K562 (cell line): ENCODE measurements around the gene PRKCB. TPM values are rescaled to one million over a fixed set of nuclear protein-coding genes. Genes with fewer than 3 reads are reported as not detected.

Experiments used
- ATAC-seq: fragments of 200-7000 bp; cut with Tn5 transposase; 3 replicates; pipeline ENCODE4 v1.9.1; 2020; ENCODE audit warnings: moderate library complexity
- BruUV-seq: library from RNA; stranded (reverse); fragments of 400-500 nt; replicated peaks from 2 replicates; lab custom pipeline; 2021; lab: Mats Ljungman, UMichigan
- CTCF ChIA-PET: fragments of 300-600 bp; formaldehyde crosslinking; extraction: SDS; loops from one replicate; lab custom pipeline; 2021; ENCODE audit warnings: low intra/inter-chr PET ratio; lab: Yijun Ruan, JAX
- POLR2A ChIA-PET: fragments of 300-600, 350-650 bp; sonication (Branson Sonifier 250); formaldehyde crosslinking; extraction: SDS; loops from one replicate; lab custom pipeline; 2021; ENCODE audit warnings: antibody characterized with exemption, inconsistent platforms; lab: Yijun Ruan, JAX
- DNase-seq, 4 experiments: peaks; one replicate each; pipeline versions ENCODE4 v3.0.0 to v3.0.0-alpha.2; 2011 to 2018; ENCODE audit warnings: low spot score in 3 of 4, mixed read lengths in 3 of 4; ENCODE audit errors: extremely low read depth in 1 of 4
- FAIRE-seq: peaks from 2 replicates; lab custom pipeline; 2011; peaks lifted over from hg19 to GRCh38; lab: Jason Lieb, UNC
- H2AFZ ChIP-seq: 2 replicates; pipeline ENCODE4 v1.6.0; 2011; ENCODE audit warnings: low read depth, low read length, control low read depth, inconsistent platforms
- H3K27ac ChIP-seq: fragments of 200-600 bp; 3 replicates; pipeline ENCODE4 v1.8.0; 2011; ENCODE audit warnings: low read depth, mild to moderate bottlenecking, control low read depth, inconsistent platforms, low read length, moderate library complexity, mixed read lengths; ENCODE audit errors: extremely low read depth
- H3K27me3 ChIP-seq, 2 experiments: fragments of 300-600 bp in 1 of 2; 2 replicates in 1 of 2; 3 replicates in 1 of 2; pipeline versions ENCODE4 v1.6.0 to v1.8.0; 2011; ENCODE audit warnings: inconsistent platforms in 2 of 2, low read length in 2 of 2, mild to moderate bottlenecking in 1 of 2, mixed read lengths in 1 of 2, moderate library complexity in 1 of 2; ENCODE audit not compliant: control insufficient read depth in 2 of 2, insufficient read depth in 2 of 2
- H3K36me3 ChIP-seq: fragments of 300-600 bp; 3 replicates; pipeline ENCODE4 v1.8.0; 2011; ENCODE audit warnings: mild to moderate bottlenecking, low read length, inconsistent platforms; ENCODE audit not compliant: control insufficient read depth, insufficient read depth
- H3K4me1 ChIP-seq, 2 experiments: fragments of 200-600 bp in 1 of 2; replicated peaks in 1 of 2; 2 replicates in 1 of 2; 3 replicates in 1 of 2; pipeline versions ENCODE4 v1.5.1 to v1.8.0; 2011; ENCODE audit warnings: inconsistent platforms in 2 of 2, low read length in 2 of 2, mild to moderate bottlenecking in 1 of 2, mixed read lengths in 1 of 2, moderate library complexity in 1 of 2; ENCODE audit not compliant: control insufficient read depth in 2 of 2, insufficient read depth in 2 of 2
- H3K4me2 ChIP-seq: 2 replicates; pipeline ENCODE4 v1.6.1; 2011; ENCODE audit warnings: low read length, control low read depth, inconsistent platforms, mixed read lengths; ENCODE audit not compliant: insufficient read depth
- H3K4me3 ChIP-seq: fragments of 200-600 bp; sonication (generic), shearing (Covaris generic); 2 replicates; pipeline ENCODE4 v1.5.1; 2016; ENCODE audit warnings: control low read depth, inconsistent platforms
- H3K79me2 ChIP-seq: fragments of 200-600 bp; 3 replicates; pipeline ENCODE4 v1.8.0; 2011; ENCODE audit warnings: low read length, inconsistent platforms; ENCODE audit not compliant: control insufficient read depth, insufficient read depth
- H3K9ac ChIP-seq, 2 experiments: 2 replicates each; pipeline versions ENCODE4 v1.6.0 to v1.6.1; 2011; ENCODE audit warnings: low read depth in 2 of 2, low read length in 2 of 2, control low read depth in 1 of 2, inconsistent platforms in 1 of 2, mild to moderate bottlenecking in 1 of 2, mixed read lengths in 1 of 2; ENCODE audit not compliant: insufficient read depth in 1 of 2
- H3K9me1 ChIP-seq: one replicate; pipeline ENCODE4 v1.6.0; 2011; ENCODE audit warnings: inconsistent platforms, mild to moderate bottlenecking, low read length, moderate library complexity; ENCODE audit not compliant: control insufficient read depth, insufficient read depth
- H3K9me3 ChIP-seq: replicated peaks from 2 replicates; pipeline ENCODE4 v1.5.1; 2011; ENCODE audit warnings: low read depth, low read length, inconsistent platforms; ENCODE audit not compliant: control insufficient read depth, insufficient read depth
- H4K20me1 ChIP-seq: replicated peaks from 2 replicates; pipeline ENCODE4 v1.6.1; 2011; ENCODE audit warnings: low read length, inconsistent platforms, mixed read lengths; ENCODE audit not compliant: control insufficient read depth, insufficient read depth
- DEAF1 ChIP-seq: fragments of 450-650 bp; formaldehyde crosslinking; IDR thresholded peaks from 2 replicates; pipeline ENCODE4 v1.4.0; 2020; ENCODE audit warnings: mild to moderate bottlenecking, moderate library complexity
- KLF13 ChIP-seq: fragments of 450-650 bp; IDR thresholded peaks from 2 replicates; pipeline ENCODE4 v1.6.1; 2016; ENCODE audit warnings: missing genetic modification characterization, low read depth, mild to moderate bottlenecking, missing compliant biosample characterization, moderate library complexity, borderline replicate concordance
- NR0B1 ChIP-seq: fragments of 450-650 bp; IDR thresholded peaks from one replicate; pipeline ENCODE4 v1.6.1; 2018; ENCODE audit warnings: mild to moderate bottlenecking, moderate library complexity; ENCODE audit not compliant: partially characterized antibody
- NR2C2 ChIP-seq, 2 experiments: fragments of 200-800 bp in 1 of 2; sonication (Bioruptor generic) in 1 of 2; sonication (generic) in 1 of 2; formaldehyde crosslinking in 1 of 2; IDR thresholded peaks; 2 replicates each; pipeline versions ENCODE4 v1.6.1 to v1.8.0; 2016 to 2022; ENCODE audit warnings: mild to moderate bottlenecking in 1 of 2, missing compliant biosample characterization in 1 of 2, missing genetic modification characterization in 1 of 2, missing genetic modification reagents in 1 of 2
- PCBP1 ChIP-seq: fragments of 200-400 bp; formaldehyde crosslinking; IDR thresholded peaks from 2 replicates; pipeline ENCODE4 v1.6.1; 2018; ENCODE audit warnings: mild to moderate bottlenecking, low read depth, low read length; ENCODE audit not compliant: poor library complexity, severe bottlenecking
- PCBP2 ChIP-seq: fragments of 200-400 bp; formaldehyde crosslinking; IDR thresholded peaks from 2 replicates; pipeline ENCODE4 v1.6.1; 2018; ENCODE audit warnings: low read length, low read depth, mild to moderate bottlenecking, moderate library complexity; ENCODE audit not compliant: poor library complexity, severe bottlenecking
- PHTF2 ChIP-seq: fragments of 250-450 bp; sonication (Bioruptor Pico); IDR thresholded peaks from 2 replicates; pipeline ENCODE4 v1.5.0; 2021; ENCODE audit warnings: mild to moderate bottlenecking
- REST ChIP-seq, 2 experiments: fragments of 450-650 bp; formaldehyde crosslinking in 1 of 2; IDR thresholded peaks; 2 replicates each; pipeline versions ENCODE4 v1.4.0 to v1.6.1; 2014 to 2020; ENCODE audit warnings: mild to moderate bottlenecking in 2 of 2, borderline replicate concordance in 1 of 2, low read depth in 1 of 2
- WGBS: fragments of 100-300 bp; shearing (Covaris generic); methylation state at CpG from one replicate; pipeline ENCODE4 v1.1.6; 2016; ENCODE audit warnings: low coverage, mixed read lengths; ENCODE audit not compliant: insufficient coverage; ENCODE audit errors: missing lambda C conversion rate; 5-methylcytosine and 5-hydroxymethylcytosine counted together
- in situ Hi-C: fragments of 300-500 bp; cut with MboI; formaldehyde crosslinking; loops from 4 replicates; pipeline ENCODE4 v1.15.0; 2018; ENCODE audit warnings: inconsistent platforms, mixed read lengths
- intact Hi-C: fragments of 100-400 bp; cut with micrococcal nuclease; formaldehyde crosslinking; loops from 2 replicates; pipeline ENCODE4 v1.14.2; 2022
- polyA plus RNA-seq, 8 experiments: library from polyadenylated mRNA; depleted of rRNA in 4 of 8; stranded (reverse) in 5 of 8; unstranded in 3 of 8; fragments of >200 nt; fragmentation: Nextera tagmentation in 2 of 8; fragmentation: Illumina TruSeq in 1 of 8; extraction: Ambion mirVana in 2 of 8; extraction: Trizol in 1 of 8; gene quantifications; 2 replicates each; pipeline versions ENCODE4 v1.2.1 to v1.2.3, GENCODE V29; 2011 to 2014; ENCODE audit warnings: inconsistent platforms in 1 of 8, missing spikeins in 1 of 8
- total RNA-seq, 7 experiments: library from RNA; depleted of rRNA in 6 of 7; stranded (reverse); fragments of >200 nt in 6 of 7; fragmentation: Illumina TruSeq in 2 of 7; extraction: Trizol in 2 of 7; gene quantifications; 2 replicates each; pipeline versions ENCODE4 v1.2.1 to v1.2.3, GENCODE V29; 2011 to 2021; ENCODE audit warnings: low replicate concordance in 1 of 7

The PRKCB gene
- total and polyA plus RNA-seq, 9 of the 15 experiments (the other 6 are each of a cell fraction or from before 2014, with no cell fraction given), result 49.9 to 276 (median 148) TPM

- in situ Hi-C loops (loop anchor here (5.0 kb wide), 1 partner anchor 211 kb away; no protein-coding TSS in a partner anchor), intact Hi-C loops (loop anchor here (1.0 to 5.0 kb wide), 4 partner anchors 101 to 701 kb away; no protein-coding TSS in a partner anchor)
- H3K9ac ChIP-seq, result no peak overlapping the region
- DNase-seq (peak; percentile 70 to 88 (median 74)), FAIRE-seq (peak; percentile 92), ATAC-seq (peak; percentile 75)
- H4K20me1 ChIP-seq, result no peaks in the 10 kb centered on the region
- H3K36me3 ChIP-seq, result no peaks in the 10 kb centered on the region
- H3K9me3 ChIP-seq, result no peaks in the 10 kb centered on the region
- peak overlapping the region; percentile 58 for H2AFZ ChIP-seq
- H3K9me1 ChIP-seq, result no peaks in the 10 kb centered on the region
- CTCF ChIA-PET, result interaction anchor here (0.9 to 3.8 kb wide), 3 partner anchors 36 to 236 kb away, joined by 4 to 36 read pairs (median 5); no protein-coding TSS in a partner anchor
- no TSS peak for BruUV-seq
- no peaks in the 10 kb centered on the region; the same call in 2 of the 3 replicates for H3K79me2 ChIP-seq
- no peak overlapping the region for H3K4me3 ChIP-seq
- H3K4me2 ChIP-seq, result no peak overlapping the region
- peaks cover 0 to 15% of the 10 kb centered on the region in 2 experiments; a peak in 4 of 5 replicates for H3K4me1 ChIP-seq
- 6% methylated on average over 4 of the region's 5 CpGs for WGBS
- POLR2A ChIA-PET, result no interaction called here
- H3K27ac ChIP-seq, result no peak overlapping the region
- no peaks in the 10 kb centered on the region for H3K27me3 ChIP-seq
- peak; percentile 44; the same call in 1 of the 2 replicates for TF ChIP-seq DEAF1 (CRISPR knock-in tag)
- peak; percentile 89 for TF ChIP-seq PCBP1
- peak; percentile 51 for TF ChIP-seq PCBP2
- TF ChIP-seq KLF13 (tag), result no peak
- TF ChIP-seq PHTF2 (CRISPR knock-in tag), result no peak
- TF ChIP-seq REST (IDR thresholded peaks at IDR 0.05; ENCODE audit: borderline replicate concordance), result peak; percentile 74; the same call in 1 of the 2 replicates
- no peak for TF ChIP-seq REST (CRISPR knock-in tag; IDR thresholded peaks at IDR 0.05; ENCODE audit: low read depth)
- no peak for TF ChIP-seq NR0B1
- TF ChIP-seq NR2C2 (CRISPR knock-in tag; IDR thresholded peaks at IDR 0.05), result no peak
- no peak for TF ChIP-seq NR2C2 (tag; IDR thresholded peaks at IDR 0.05)
Measured at GRCh38 chr16:23801378-23801777, 34.4 kb upstream of the PRKCB start.
